Measurements from ENCODE around the gene INPP5A. TPM values are rescaled to one million over a fixed set of nuclear protein-coding genes. Genes with fewer than 3 reads are reported as not detected.

Gene INPP5A
- total RNA-seq, 6 experiments from 2014 or later, result 58.9 to 64.6 (median 63.8) TPM

GRCh38 chr10:132662186-132662920 is 124.8 kb downstream of the INPP5A start:
- TF ChIP-seq CTCF (IDR thresholded peaks at IDR 0.05), result no peak
- Mint-ChIP-seq H3K36me3 (ENCODE audit: low read depth) (peaks cover 23% of the 10 kb centered on the region), H3K9me3 (no peaks in the 10 kb centered on the region), H3K27ac (no peak overlapping the region), H3K27me3 (ENCODE audit: insufficient read depth) (peaks cover 6% of the 10 kb centered on the region), H3K4me1 (ENCODE audit: low read depth) (peaks cover 23% of the 10 kb centered on the region), H3K4me3 (no peak overlapping the region)
- no peak for DNase-seq

- no peak for TF ChIP-seq CTCF (IDR thresholded peaks at IDR 0.05)
- H3K36me3 Mint-ChIP-seq (ENCODE audit: low read depth), result peaks cover 29% of the 10 kb centered on the region
- no peak for DNase-seq
- no peak overlapping the region for H3K4me3 Mint-ChIP-seq
- peaks cover 6% of the 10 kb centered on the region for H3K27me3 Mint-ChIP-seq (ENCODE audit: insufficient read depth)
- no peaks in the 10 kb centered on the region for H3K9me3 Mint-ChIP-seq
- H3K27ac Mint-ChIP-seq, result no peak overlapping the region
- peaks cover 37% of the 10 kb centered on the region for H3K4me1 Mint-ChIP-seq (ENCODE audit: low read depth)
These were observed 126.2 kb downstream of the INPP5A start for GRCh38 chr10:132663666-132664365.

- Mint-ChIP-seq H3K27ac (no peak overlapping the region), H3K9me3 (no peaks in the 10 kb centered on the region), H3K4me3 (no peak overlapping the region), H3K27me3 (ENCODE audit: insufficient read depth) (peaks cover 6% of the 10 kb centered on the region), H3K36me3 (ENCODE audit: low read depth) (peaks cover 29% of the 10 kb centered on the region), H3K4me1 (ENCODE audit: low read depth) (peaks cover 37% of the 10 kb centered on the region)
- no peak for DNase-seq
- TF ChIP-seq CTCF (IDR thresholded peaks at IDR 0.05), result no peak
These were observed 126.8 kb downstream of the INPP5A start for GRCh38 chr10:132664407-132664806.

GRCh38 chr10:132664883-132665282 is 127.3 kb downstream of the INPP5A start:
- no peak for TF ChIP-seq CTCF (IDR thresholded peaks at IDR 0.05)
- no peaks in the 10 kb centered on the region for H3K9me3 Mint-ChIP-seq
- peaks cover 27% of the 10 kb centered on the region for H3K36me3 Mint-ChIP-seq (ENCODE audit: low read depth)
- DNase-seq, result no peak
- H3K4me3 Mint-ChIP-seq, result no peak overlapping the region
- no peak overlapping the region for H3K27ac Mint-ChIP-seq
- peaks cover 6% of the 10 kb centered on the region for H3K27me3 Mint-ChIP-seq (ENCODE audit: insufficient read depth)
- peaks cover 37% of the 10 kb centered on the region for H3K4me1 Mint-ChIP-seq (ENCODE audit: low read depth)

- Mint-ChIP-seq H3K27ac (peak overlapping the region; percentile 96), H3K27me3 (ENCODE audit: insufficient read depth) (peaks cover 1% of the 10 kb centered on the region), H3K4me3 (peak overlapping the region; percentile 86), H3K9me3 (no peaks in the 10 kb centered on the region), H3K4me1 (ENCODE audit: low read depth) (peaks cover 45% of the 10 kb centered on the region), H3K36me3 (ENCODE audit: low read depth) (peaks cover 14% of the 10 kb centered on the region)
- no peak for TF ChIP-seq CTCF (IDR thresholded peaks at IDR 0.05)
- peak; percentile 92 for DNase-seq
These were observed 128.5 kb downstream of the INPP5A start for GRCh38 chr10:132665946-132666704.
